Astrocyte of the spinal cord (primary cell): Measurements from ENCODE around the gene CTCF.

Source experiments
- DNase-seq: peaks from one replicate; pipeline ENCODE4 v3.0.0; 2011; ENCODE audit warnings: low read depth, low spot score
- H3K4me3 ChIP-seq: 2 replicates; pipeline ENCODE4 v1.5.1; 2011; ENCODE audit warnings: low read depth, mild to moderate bottlenecking, low read length, moderate library complexity
- in situ Hi-C: cut with HindIII; loops from 2 replicates; pipeline ENCODE4 v1.10.0; 2017; ENCODE audit warnings: low sequenced_read_pairs
- TF ChIP-seq, protein P1 (sequence below): IDR thresholded peaks from 2 replicates; pipeline ENCODE4 v1.5.1; 2012; ENCODE audit warnings: low read depth, mild to moderate bottlenecking, low read length, inconsistent platforms

The CTCF gene

GRCh38 chr16:67518676-67519075 is 43.6 kb upstream of the CTCF start:
- in situ Hi-C loops = no loop called here
- TF ChIP-seq, protein P1, sequence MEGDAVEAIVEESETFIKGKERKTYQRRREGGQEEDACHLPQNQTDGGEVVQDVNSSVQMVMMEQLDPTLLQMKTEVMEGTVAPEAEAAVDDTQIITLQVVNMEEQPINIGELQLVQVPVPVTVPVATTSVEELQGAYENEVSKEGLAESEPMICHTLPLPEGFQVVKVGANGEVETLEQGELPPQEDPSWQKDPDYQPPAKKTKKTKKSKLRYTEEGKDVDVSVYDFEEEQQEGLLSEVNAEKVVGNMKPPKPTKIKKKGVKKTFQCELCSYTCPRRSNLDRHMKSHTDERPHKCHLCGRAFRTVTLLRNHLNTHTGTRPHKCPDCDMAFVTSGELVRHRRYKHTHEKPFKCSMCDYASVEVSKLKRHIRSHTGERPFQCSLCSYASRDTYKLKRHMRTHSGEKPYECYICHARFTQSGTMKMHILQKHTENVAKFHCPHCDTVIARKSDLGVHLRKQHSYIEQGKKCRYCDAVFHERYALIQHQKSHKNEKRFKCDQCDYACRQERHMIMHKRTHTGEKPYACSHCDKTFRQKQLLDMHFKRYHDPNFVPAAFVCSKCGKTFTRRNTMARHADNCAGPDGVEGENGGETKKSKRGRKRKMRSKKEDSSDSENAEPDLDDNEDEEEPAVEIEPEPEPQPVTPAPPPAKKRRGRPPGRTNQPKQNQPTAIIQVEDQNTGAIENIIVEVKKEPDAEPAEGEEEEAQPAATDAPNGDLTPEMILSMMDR = no peak
- H3K4me3 ChIP-seq = no peak overlapping the region
- DNase-seq = no peak

DNA sequence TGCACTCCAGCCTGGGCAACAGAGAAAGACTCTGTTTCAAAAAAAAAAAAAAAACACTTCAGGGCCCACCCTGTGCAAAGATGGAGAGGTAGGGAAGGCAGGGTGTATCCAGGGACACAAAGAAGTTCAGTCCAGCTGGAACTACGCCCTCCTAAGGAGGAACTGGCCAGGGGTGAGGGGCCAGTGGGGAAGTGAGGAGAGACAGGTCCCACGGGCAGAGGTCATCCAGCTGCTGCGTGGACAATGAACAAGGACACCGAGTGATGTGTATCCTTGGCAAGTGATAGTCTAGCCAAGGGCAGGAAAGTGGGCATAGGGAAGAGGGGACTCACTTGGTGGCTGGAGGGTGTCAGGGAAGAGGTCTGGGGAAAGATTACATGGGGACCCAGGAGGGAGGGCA is 43.1 kb upstream of the CTCF start:
- TF ChIP-seq, protein P1 = no peak
- no peak overlapping the region for H3K4me3 ChIP-seq
- in situ Hi-C loops = no loop called here
- DNase-seq = no peak

DNA sequence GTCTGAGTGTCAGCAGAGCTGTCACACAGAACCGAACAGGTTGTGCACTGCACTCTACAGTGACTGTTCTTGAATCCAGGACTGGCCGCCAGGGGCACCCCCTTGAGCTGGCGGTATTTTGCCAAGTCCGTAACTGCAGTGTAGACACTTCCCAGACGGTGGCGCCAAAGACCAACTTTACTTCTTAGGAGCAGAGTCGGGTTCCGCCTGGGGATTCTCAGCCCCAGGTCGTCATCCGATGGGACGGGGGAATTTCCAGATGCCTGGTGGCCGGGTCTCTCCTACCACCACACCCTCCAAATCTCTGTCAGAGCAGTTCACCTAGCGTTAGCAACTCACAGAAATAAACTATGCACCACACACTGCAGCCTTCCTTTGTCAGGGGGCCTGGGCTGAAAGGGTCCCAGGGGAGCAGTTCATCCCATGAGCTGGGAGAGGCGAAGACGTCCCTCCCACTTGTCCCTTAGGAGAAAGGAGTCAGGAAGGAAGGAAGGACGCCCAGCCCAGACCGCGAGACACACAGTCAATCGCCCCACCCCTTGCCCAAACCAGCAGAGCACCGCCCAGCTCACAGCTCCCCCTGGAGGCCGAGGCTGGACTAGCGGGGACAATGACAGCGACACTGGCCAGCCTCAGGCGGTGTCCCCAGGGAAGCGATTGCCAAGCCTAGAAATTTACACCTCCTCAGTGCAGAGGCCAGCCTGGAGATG is 41.1 kb upstream of the CTCF start:
- in situ Hi-C loops = no loop called here
- TF ChIP-seq, protein P1 = peak; percentile 99
- DNase-seq = peak; percentile 96
- H3K4me3 ChIP-seq = peak overlapping the region; percentile 51

- no peak overlapping the region for H3K4me3 ChIP-seq
- TF ChIP-seq, protein P1 = peak; percentile 29
- in situ Hi-C loops = no loop called here
- DNase-seq = no peak
These were observed 37.0 kb upstream of the CTCF start for GRCh38 chr16:67525176-67525860.

DNA sequence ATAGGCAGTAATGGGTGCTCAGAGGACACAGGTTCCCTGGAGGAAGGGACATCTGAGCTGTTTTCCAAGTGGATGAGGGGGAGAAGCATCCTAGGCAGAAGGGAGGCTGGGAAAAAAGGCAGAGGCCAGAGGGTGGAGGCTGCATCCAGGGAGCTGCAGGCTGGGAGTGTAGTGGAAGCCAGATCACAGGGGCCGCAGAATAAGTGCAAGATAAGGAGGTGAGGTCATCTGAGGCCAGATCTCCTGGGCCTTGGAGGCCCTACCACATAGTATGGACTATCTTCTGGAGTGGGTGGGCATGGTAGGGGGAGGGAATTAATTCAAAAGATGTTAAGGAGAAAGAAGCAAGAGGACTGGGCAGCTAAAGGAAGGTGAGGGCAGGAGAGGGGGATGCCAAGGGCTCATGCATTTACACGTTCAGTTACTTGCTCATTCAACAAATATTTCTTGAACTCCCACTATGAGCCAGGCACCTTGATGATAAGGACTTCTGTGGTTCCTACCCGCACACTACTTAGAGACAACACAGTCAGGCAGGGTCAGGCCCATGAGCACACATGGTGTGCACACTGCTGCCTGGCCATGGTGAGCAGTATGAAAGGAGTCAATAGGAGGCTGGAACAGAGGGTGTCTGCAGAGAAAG is 36.1 kb upstream of the CTCF start:
- no peak for DNase-seq
- TF ChIP-seq, protein P1 = no peak
- in situ Hi-C loops = no loop called here
- H3K4me3 ChIP-seq = no peak overlapping the region

- no peak for DNase-seq
- TF ChIP-seq, protein P1 = no peak
- H3K4me3 ChIP-seq = peak within 1 kb of the TSS; percentile 60
- in situ Hi-C loops = no loop called here
These were observed 34.0 kb upstream of the CTCF start, which contains the start of gene RIPOR1 for GRCh38 chr16:67528222-67528869. TSS of gene RIPOR1 (plus strand) at chr16:67528829. CDS start at chr16:67538447, 9,618 bp downstream.
